Activated naive CD8-positive, alpha-beta T cell (primary cell): Measurements from ENCODE around the gene SLC22A7.
"Not testable (repeated sequence)": the region's sequence is repeated elsewhere in the genome, so short reads cannot be mapped to it uniquely, and the experiment has no call there.

Experiments
- H3K27ac Mint-ChIP-seq: one replicate; pipeline ENCODE4 v1.8.0; 2021; ENCODE audit warnings: mixed read lengths
- H3K27me3 Mint-ChIP-seq: one replicate; pipeline ENCODE4 v1.8.0; 2021; ENCODE audit warnings: mixed read lengths
- H3K36me3 Mint-ChIP-seq: one replicate; pipeline ENCODE4 v1.8.0; 2021; ENCODE audit warnings: mixed read lengths
- H3K4me1 Mint-ChIP-seq: one replicate; pipeline ENCODE4 v1.8.0; 2021; ENCODE audit warnings: low read depth, mixed read lengths
- H3K4me3 Mint-ChIP-seq: one replicate; pipeline ENCODE4 v1.8.0; 2021; ENCODE audit warnings: mild to moderate bottlenecking, mixed read lengths
- H3K9me3 Mint-ChIP-seq: one replicate; pipeline ENCODE4 v1.8.0; 2021; ENCODE audit warnings: low read depth, mixed read lengths

The SLC22A7 gene

GRCh38 chr6:43299338-43300293 is 1.6 kb downstream of the SLC22A7 start:
- no peaks in the 10 kb centered on the region for H3K36me3 Mint-ChIP-seq
- no peaks in the 10 kb centered on the region for H3K9me3 Mint-ChIP-seq
- peaks cover 3% of the 10 kb centered on the region for H3K27me3 Mint-ChIP-seq
- no peaks in the 10 kb centered on the region for H3K4me1 Mint-ChIP-seq
- no peak overlapping the region for H3K4me3 Mint-ChIP-seq
- H3K27ac Mint-ChIP-seq: no peak overlapping the region

GRCh38 chr6:43301081-43301870 is 3.2 kb downstream of the SLC22A7 start:
- Mint-ChIP-seq H3K4me3 (no peak overlapping the region), H3K27ac (no peak overlapping the region), H3K4me1 (no peaks in the 10 kb centered on the region), H3K36me3 (no peaks in the 10 kb centered on the region), H3K27me3 (peaks cover 3% of the 10 kb centered on the region), H3K9me3 (no peaks in the 10 kb centered on the region)

GRCh38 chr6:43302126-43302525 is 4.1 kb downstream of the SLC22A7 start:
- Mint-ChIP-seq H3K9me3 (no peaks in the 10 kb centered on the region), H3K27ac (no peak overlapping the region)

GRCh38 chr6:43303006-43303405 is 4.9 kb downstream of the SLC22A7 start:
- H3K36me3 Mint-ChIP-seq, H3K4me1 Mint-ChIP-seq, H3K27me3 Mint-ChIP-seq, H3K9me3 Mint-ChIP-seq, H3K4me3 Mint-ChIP-seq, H3K27ac Mint-ChIP-seq: not testable (repeated sequence)

More at GRCh38 chr6:43302126-43302525, 4.1 kb downstream of the SLC22A7 start:
- H3K4me3 Mint-ChIP-seq: no peak overlapping the region
- H3K36me3 Mint-ChIP-seq: no peaks in the 10 kb centered on the region
- no peaks in the 10 kb centered on the region for H3K4me1 Mint-ChIP-seq
- H3K27me3 Mint-ChIP-seq: peaks cover 2% of the 10 kb centered on the region

- no peak overlapping the region for H3K4me3 Mint-ChIP-seq
- peaks cover 5% of the 10 kb centered on the region for H3K4me1 Mint-ChIP-seq
- no peaks in the 10 kb centered on the region for H3K36me3 Mint-ChIP-seq
- no peak overlapping the region for H3K27ac Mint-ChIP-seq
- H3K9me3 Mint-ChIP-seq: no peaks in the 10 kb centered on the region
- H3K27me3 Mint-ChIP-seq: peaks cover under 1% of the 10 kb centered on the region
These were observed 5.8 kb downstream of the SLC22A7 start for GRCh38 chr6:43303751-43304331.

- H3K9me3 Mint-ChIP-seq: no peaks in the 10 kb centered on the region
- H3K27me3 Mint-ChIP-seq: no peaks in the 10 kb centered on the region
- no peak overlapping the region for H3K4me3 Mint-ChIP-seq
- H3K4me1 Mint-ChIP-seq: peaks cover 10% of the 10 kb centered on the region
- H3K27ac Mint-ChIP-seq: no peak overlapping the region
- H3K36me3 Mint-ChIP-seq: no peaks in the 10 kb centered on the region
These were observed 6.3 kb downstream of the SLC22A7 start for GRCh38 chr6:43304361-43304760.

GRCh38 chr6:43304882-43305281 is 6.8 kb downstream of the SLC22A7 start:
- Mint-ChIP-seq H3K27me3 (no peaks in the 10 kb centered on the region), H3K9me3 (no peaks in the 10 kb centered on the region), H3K36me3 (no peaks in the 10 kb centered on the region), H3K4me3 (no peak overlapping the region), H3K4me1 (peaks cover 10% of the 10 kb centered on the region), H3K27ac (no peak overlapping the region)

GRCh38 chr6:43306086-43306485 is 8.0 kb downstream of the SLC22A7 start:
- Mint-ChIP-seq H3K27ac (no peak overlapping the region), H3K4me1 (peaks cover 10% of the 10 kb centered on the region), H3K9me3 (no peaks in the 10 kb centered on the region), H3K27me3 (no peaks in the 10 kb centered on the region), H3K4me3 (no peak overlapping the region), H3K36me3 (no peaks in the 10 kb centered on the region)

GRCh38 chr6:43307451-43308100 is 9.5 kb downstream of the SLC22A7 start:
- H3K27me3 Mint-ChIP-seq: no peaks in the 10 kb centered on the region
- no peak overlapping the region for H3K27ac Mint-ChIP-seq
- no peaks in the 10 kb centered on the region for H3K36me3 Mint-ChIP-seq
- H3K9me3 Mint-ChIP-seq: no peaks in the 10 kb centered on the region
- peak overlapping the region; percentile 61 for H3K4me3 Mint-ChIP-seq
- H3K4me1 Mint-ChIP-seq: peaks cover 10% of the 10 kb centered on the region

- no peaks in the 10 kb centered on the region for H3K27me3 Mint-ChIP-seq
- H3K9me3 Mint-ChIP-seq: no peaks in the 10 kb centered on the region
- peak within 1 kb of the TSS; percentile 83 for H3K4me3 Mint-ChIP-seq
- no peak within 1 kb of the TSS for H3K27ac Mint-ChIP-seq
- H3K4me1 Mint-ChIP-seq: peaks cover 10% of the 10 kb centered on the region
- no peaks in the 10 kb centered on the region for H3K36me3 Mint-ChIP-seq
These were observed 10.3 kb downstream of the SLC22A7 start, which contains the start of gene CRIP3 for GRCh38 chr6:43308101-43308989. TSS of gene CRIP3 (minus strand) at chr6:43308826. CDS start at chr6:43308792, 34 bp downstream.

GRCh38 chr6:43308990-43309477 is 11.0 kb downstream of the SLC22A7 start:
- Mint-ChIP-seq H3K9me3 (no peaks in the 10 kb centered on the region), H3K27me3 (no peaks in the 10 kb centered on the region), H3K4me1 (peaks cover 10% of the 10 kb centered on the region), H3K27ac (no peak overlapping the region), H3K36me3 (no peaks in the 10 kb centered on the region), H3K4me3 (peak overlapping the region; percentile 83)

GRCh38 chr6:43310134-43310533 is 12.1 kb downstream of the SLC22A7 start:
- Mint-ChIP-seq H3K4me1 (peaks cover 10% of the 10 kb centered on the region), H3K4me3 (no peak overlapping the region)

GRCh38 chr6:43310624-43311023 is 12.6 kb downstream of the SLC22A7 start:
- H3K4me1 Mint-ChIP-seq: peaks cover 10% of the 10 kb centered on the region
- no peak overlapping the region for H3K27ac Mint-ChIP-seq
- H3K9me3 Mint-ChIP-seq: no peaks in the 10 kb centered on the region
- H3K36me3 Mint-ChIP-seq: no peaks in the 10 kb centered on the region
- H3K27me3 Mint-ChIP-seq: no peaks in the 10 kb centered on the region
- no peak overlapping the region for H3K4me3 Mint-ChIP-seq

More at GRCh38 chr6:43310134-43310533, 12.1 kb downstream of the SLC22A7 start:
- H3K27me3 Mint-ChIP-seq: no peaks in the 10 kb centered on the region
- H3K9me3 Mint-ChIP-seq: no peaks in the 10 kb centered on the region
- H3K27ac Mint-ChIP-seq: no peak overlapping the region
- no peaks in the 10 kb centered on the region for H3K36me3 Mint-ChIP-seq
